Retinal pigment epithelial cell (primary cell): ENCODE results near the gene PREP.

Experiments used
- DNase-seq: peaks from one replicate; pipeline ENCODE4 v3.0.0-alpha.2; 2010; ENCODE audit warnings: low read depth
- H3K4me3 ChIP-seq: 2 replicates; pipeline ENCODE4 v1.5.1; 2011; ENCODE audit warnings: mild to moderate bottlenecking, low read length, control low read depth, moderate library complexity
- TF ChIP-seq, protein P1 (sequence below): conservative IDR thresholded peaks from 2 replicates; pipeline ENCODE4 v1.5.1; 2011; ENCODE audit warnings: low read depth, low read length, control low read depth, inconsistent platforms

PREP gene

DNA sequence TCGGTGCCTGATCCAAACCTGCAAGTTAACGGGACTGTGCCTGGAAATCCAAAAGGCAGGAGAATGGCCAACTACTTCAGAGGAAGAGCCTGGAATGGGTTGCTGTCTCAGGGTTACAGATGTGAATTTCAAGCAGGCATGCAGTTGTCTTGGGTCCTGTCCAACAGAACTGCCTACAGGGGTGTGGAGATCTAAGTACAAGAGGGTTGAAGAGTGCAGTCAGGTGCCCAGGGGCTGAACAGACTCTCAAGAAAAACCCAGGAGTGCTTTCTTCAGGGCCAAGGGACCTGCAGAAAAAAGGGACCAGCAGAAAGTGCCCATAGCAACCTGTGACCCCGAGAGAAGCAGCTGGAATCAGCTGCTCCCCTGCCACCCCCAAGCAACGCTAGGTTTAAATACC, 71.0 kb downstream of the PREP start:
- no peak overlapping the region for H3K4me3 ChIP-seq
- TF ChIP-seq, protein P1, sequence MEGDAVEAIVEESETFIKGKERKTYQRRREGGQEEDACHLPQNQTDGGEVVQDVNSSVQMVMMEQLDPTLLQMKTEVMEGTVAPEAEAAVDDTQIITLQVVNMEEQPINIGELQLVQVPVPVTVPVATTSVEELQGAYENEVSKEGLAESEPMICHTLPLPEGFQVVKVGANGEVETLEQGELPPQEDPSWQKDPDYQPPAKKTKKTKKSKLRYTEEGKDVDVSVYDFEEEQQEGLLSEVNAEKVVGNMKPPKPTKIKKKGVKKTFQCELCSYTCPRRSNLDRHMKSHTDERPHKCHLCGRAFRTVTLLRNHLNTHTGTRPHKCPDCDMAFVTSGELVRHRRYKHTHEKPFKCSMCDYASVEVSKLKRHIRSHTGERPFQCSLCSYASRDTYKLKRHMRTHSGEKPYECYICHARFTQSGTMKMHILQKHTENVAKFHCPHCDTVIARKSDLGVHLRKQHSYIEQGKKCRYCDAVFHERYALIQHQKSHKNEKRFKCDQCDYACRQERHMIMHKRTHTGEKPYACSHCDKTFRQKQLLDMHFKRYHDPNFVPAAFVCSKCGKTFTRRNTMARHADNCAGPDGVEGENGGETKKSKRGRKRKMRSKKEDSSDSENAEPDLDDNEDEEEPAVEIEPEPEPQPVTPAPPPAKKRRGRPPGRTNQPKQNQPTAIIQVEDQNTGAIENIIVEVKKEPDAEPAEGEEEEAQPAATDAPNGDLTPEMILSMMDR: no peak
- no peak for DNase-seq

DNA sequence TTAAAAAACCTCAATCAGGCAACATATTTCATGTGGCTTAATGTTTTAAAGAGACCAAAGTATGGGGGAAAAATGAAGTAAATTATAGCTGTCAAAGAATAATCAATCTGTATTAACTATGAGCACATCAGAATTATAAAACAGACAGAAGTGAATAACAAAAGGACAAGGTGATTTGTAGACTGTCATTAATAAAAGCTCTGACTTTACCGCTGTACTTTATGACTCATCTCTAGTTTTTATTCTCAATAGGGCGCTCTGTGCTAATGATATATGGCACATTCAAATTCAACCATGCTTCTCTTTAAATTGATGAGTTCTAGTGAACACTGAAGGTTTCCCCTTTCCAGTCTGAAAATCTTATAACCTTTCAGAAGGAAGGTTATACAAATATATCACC, 72.0 kb downstream of the PREP start:
- H3K4me3 ChIP-seq: no peak overlapping the region
- TF ChIP-seq, protein P1: no peak
- no peak for DNase-seq

DNA sequence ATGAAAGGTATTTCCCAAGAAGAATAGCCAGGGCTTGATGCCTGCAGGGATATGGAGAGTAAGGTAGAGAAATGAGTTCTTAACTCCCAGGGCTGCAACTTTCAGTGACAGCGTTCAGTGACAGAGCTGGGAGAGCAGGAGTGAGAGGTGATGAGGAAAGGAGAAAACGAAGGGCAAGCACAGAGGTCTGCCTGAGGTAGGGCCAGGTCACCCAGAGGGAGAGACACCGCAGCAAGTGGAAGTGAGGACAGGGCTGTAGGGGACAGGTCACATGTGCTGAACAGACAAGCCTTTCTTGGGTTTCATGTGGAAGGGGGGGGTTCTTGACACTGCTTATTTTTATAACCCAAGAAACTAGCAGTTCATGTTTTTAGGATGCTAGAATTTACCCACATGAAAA, 72.5 kb downstream of the PREP start:
- no peak for DNase-seq
- TF ChIP-seq, protein P1: no peak
- no peak overlapping the region for H3K4me3 ChIP-seq

DNA sequence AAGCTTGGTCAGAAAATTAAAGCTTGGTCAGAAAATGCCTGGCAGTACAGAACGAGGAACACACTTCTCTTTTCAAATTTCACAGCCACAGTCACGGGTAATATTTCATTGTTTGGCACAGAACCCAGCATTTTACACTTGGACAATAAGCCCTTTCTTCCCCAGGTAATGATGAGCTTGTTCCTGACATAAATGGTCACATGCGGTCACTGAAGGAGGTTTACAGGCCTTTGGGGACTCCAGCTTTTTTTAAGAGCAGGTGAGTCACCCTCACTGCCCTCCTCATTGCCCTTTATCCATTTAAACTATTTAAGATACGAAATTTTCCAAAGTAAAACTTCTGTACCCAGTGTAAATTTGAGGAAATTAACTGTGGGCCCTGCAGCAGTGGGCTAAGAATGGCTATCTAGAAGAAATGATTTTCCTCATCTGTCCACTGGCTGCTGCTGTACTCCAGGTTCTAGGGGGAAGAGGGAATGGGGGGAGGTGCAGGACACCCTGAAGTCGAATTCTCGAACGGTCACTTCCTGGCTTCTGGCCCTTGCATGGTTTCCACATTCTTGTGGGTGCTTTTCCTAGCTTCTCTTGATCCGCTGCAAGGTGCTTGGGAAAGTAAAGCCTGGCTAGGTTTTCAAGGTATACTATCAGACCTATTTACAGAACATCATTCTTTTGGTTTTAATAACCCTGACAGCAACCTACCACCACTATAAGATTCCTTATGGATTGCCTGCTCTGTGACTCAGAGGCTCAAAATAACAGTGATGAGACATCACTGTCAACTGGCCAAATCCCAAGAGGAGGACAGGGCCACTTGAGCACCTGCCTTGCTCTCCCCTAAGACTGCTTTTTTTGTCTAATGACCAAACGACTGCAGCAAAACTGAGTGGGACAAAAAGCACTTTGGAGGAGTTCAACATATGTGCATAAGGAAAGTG, 75.8 kb downstream of the PREP start:
- no peak for DNase-seq
- TF ChIP-seq, protein P1: no peak
- H3K4me3 ChIP-seq: no peak overlapping the region

DNA sequence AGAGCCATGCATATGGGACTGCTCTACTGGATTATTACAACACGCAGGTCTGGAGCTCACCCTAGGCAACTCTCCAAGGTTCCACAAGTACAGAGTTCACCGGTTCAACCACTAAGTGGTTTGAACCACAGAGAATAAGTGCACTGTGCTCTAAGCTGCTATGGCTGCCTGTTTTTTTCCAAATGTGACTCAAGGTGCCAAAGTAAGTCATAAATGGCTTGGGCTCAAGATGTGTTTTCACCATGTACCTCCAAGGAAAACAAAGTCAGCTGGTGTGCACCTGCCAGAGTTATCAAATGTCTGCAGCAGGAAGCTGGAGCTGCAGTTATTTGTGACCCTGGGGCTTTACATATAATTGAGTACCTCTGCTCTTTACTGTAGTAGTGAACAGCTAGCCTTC, 76.7 kb downstream of the PREP start:
- TF ChIP-seq, protein P1: no peak
- no peak overlapping the region for H3K4me3 ChIP-seq
- no peak for DNase-seq

DNA sequence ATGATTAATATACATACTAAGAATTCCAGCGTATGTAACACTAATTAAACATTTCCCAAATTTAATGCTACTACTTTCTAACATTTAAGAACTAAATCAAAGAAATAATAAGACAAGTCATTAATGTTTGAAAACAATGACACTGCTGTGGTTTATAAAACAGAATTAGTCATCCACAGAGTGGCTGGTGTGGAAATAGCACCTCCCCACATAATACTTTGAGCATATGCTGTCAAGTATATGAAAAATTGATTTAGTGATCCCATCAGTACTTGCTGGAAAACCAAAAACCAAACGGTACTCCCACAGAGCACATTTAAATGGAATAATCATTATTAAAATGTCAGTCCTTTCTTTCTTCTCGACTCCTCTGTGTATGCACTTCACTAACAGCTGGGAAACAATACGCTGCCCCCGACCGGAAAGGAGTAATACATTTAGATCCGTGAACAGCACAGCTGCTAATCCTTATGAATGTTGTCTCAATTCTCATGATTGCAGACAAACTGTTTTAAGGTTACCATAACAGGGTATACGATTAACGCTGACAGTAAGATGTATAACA, 78.4 kb downstream of the PREP start:
- TF ChIP-seq, protein P1: no peak
- no peak overlapping the region for H3K4me3 ChIP-seq
- DNase-seq: no peak
